ENCODE data around the gene PPFIA3. TPM values are rescaled to one million over a fixed set of nuclear protein-coding genes. Genes with fewer than 3 reads are reported as not detected.

The PPFIA3 gene
- total RNA-seq, 1 experiment from 2014 or later: 8.3 TPM

GRCh38 chr19:49128545-49129237, 9.3 kb downstream of the PPFIA3 start:
- Histone ChIP-seq H3K79me2 (ENCODE audit: low read depth) (no peaks in the 10 kb centered on the region), H4K20me1 (ENCODE audit: insufficient read depth) (no peaks in the 10 kb centered on the region), H3K4me2 (peak overlapping the region; percentile 73), H2AFZ (peak overlapping the region; percentile 76), H3K27me3 (ENCODE audit: insufficient read depth, low read depth) (no peaks in the 10 kb centered on the region), H3K36me3 (ENCODE audit: low read depth) (no peaks in the 10 kb centered on the region), H3K9me2 (ENCODE audit: insufficient read depth) (no peaks in the 10 kb centered on the region), H3K27ac (no peak overlapping the region), H3F3A (ENCODE audit: insufficient read depth, low read depth) (peaks cover 21% of the 10 kb centered on the region; the same call in 1 of the 2 replicates), H3K9me3 (ENCODE audit: insufficient read depth, low read depth) (no peaks in the 10 kb centered on the region), H3K4me3 (peak overlapping the region; percentile 50; the same call in 1 of the 2 replicates), H3K4me1 (replicated peaks; ENCODE audit: insufficient read depth) (peaks cover 18% of the 10 kb centered on the region)
- TF ChIP-seq CTCF (conservative IDR thresholded peaks at IDR 0.05): no peak
- no peak for TF ChIP-seq EZH2 (IDR thresholded peaks at IDR 0.05; ENCODE audit: low read depth)
- DNase-seq: no peak
- POLR2A ChIA-PET (ENCODE audit: unreplicated experiment): interaction anchor here (0.8 kb wide), 1 partner anchor 665 kb away, joined by 12 read pairs; no protein-coding TSS in a partner anchor
- CTCF ChIA-PET: interaction anchor here (0.6 kb wide), 1 partner anchor 283 kb away, joined by 5 read pairs; no protein-coding TSS in a partner anchor
- BruUV-seq (replicated peaks): TSS peak; percentile 39
- intact Hi-C loops (cut with micrococcal nuclease; ENCODE audit: unreplicated experiment): no loop called here

GRCh38 chr19:49129238-49129583, 9.9 kb downstream of the PPFIA3 start:
- CTCF ChIA-PET: no interaction called here
- H3K4me2 ChIP-seq: peak overlapping the region; percentile 73

GRCh38 chr19:49130325-49130724, 11.0 kb downstream of the PPFIA3 start:
- H3K27me3 ChIP-seq (ENCODE audit: insufficient read depth, low read depth): no peaks in the 10 kb centered on the region
- H3K9me2 ChIP-seq (ENCODE audit: insufficient read depth): no peaks in the 10 kb centered on the region
- H3F3A ChIP-seq (ENCODE audit: insufficient read depth, low read depth): peaks cover 11% of the 10 kb centered on the region; the same call in 1 of the 2 replicates
- ChIA-PET CTCF (no interaction called here), POLR2A (ENCODE audit: unreplicated experiment) (no interaction called here)
- intact Hi-C loops (cut with micrococcal nuclease; ENCODE audit: unreplicated experiment): no loop called here
- no peak for TF ChIP-seq CTCF (conservative IDR thresholded peaks at IDR 0.05)
- no peak for TF ChIP-seq EZH2 (IDR thresholded peaks at IDR 0.05; ENCODE audit: low read depth)
- H2AFZ ChIP-seq: no peak overlapping the region
- no peaks in the 10 kb centered on the region for H3K79me2 ChIP-seq (ENCODE audit: low read depth)
- H3K9me3 ChIP-seq (ENCODE audit: insufficient read depth, low read depth): no peaks in the 10 kb centered on the region
- H3K4me3 ChIP-seq: no peak overlapping the region
- DNase-seq: no peak
- peaks cover 12% of the 10 kb centered on the region for H3K4me1 ChIP-seq (replicated peaks; ENCODE audit: insufficient read depth)
- no peak overlapping the region for H3K4me2 ChIP-seq
- no peaks in the 10 kb centered on the region for H4K20me1 ChIP-seq (ENCODE audit: insufficient read depth)
- H3K36me3 ChIP-seq (ENCODE audit: low read depth): no peaks in the 10 kb centered on the region
- no TSS peak for BruUV-seq (replicated peaks)
- no peak overlapping the region for H3K27ac ChIP-seq

More at GRCh38 chr19:49129238-49129583, 9.9 kb downstream of the PPFIA3 start:
- Histone ChIP-seq H3K9me2 (ENCODE audit: insufficient read depth) (no peaks in the 10 kb centered on the region), H3K4me1 (replicated peaks; ENCODE audit: insufficient read depth) (peaks cover 18% of the 10 kb centered on the region), H3F3A (ENCODE audit: insufficient read depth, low read depth) (peaks cover 21% of the 10 kb centered on the region; the same call in 1 of the 2 replicates), H2AFZ (no peak overlapping the region), H3K27ac (no peak overlapping the region), H3K9me3 (ENCODE audit: insufficient read depth, low read depth) (no peaks in the 10 kb centered on the region), H3K4me3 (no peak overlapping the region), H3K27me3 (ENCODE audit: insufficient read depth, low read depth) (no peaks in the 10 kb centered on the region), H3K79me2 (ENCODE audit: low read depth) (no peaks in the 10 kb centered on the region), H3K36me3 (ENCODE audit: low read depth) (no peaks in the 10 kb centered on the region), H4K20me1 (ENCODE audit: insufficient read depth) (no peaks in the 10 kb centered on the region)
- BruUV-seq (replicated peaks): no TSS peak
- intact Hi-C loops (cut with micrococcal nuclease; ENCODE audit: unreplicated experiment): no loop called here
- no peak for DNase-seq
- TF ChIP-seq CTCF (conservative IDR thresholded peaks at IDR 0.05) (no peak), EZH2 (IDR thresholded peaks at IDR 0.05; ENCODE audit: low read depth) (no peak)
- POLR2A ChIA-PET (ENCODE audit: unreplicated experiment): no interaction called here
